Measurements from ENCODE around the gene OR6B2.

GRCh38 chr2:240055177-240055917 lies 25.1 kb upstream of the OR6B2 start:
- TF ChIP-seq POLR2A (IDR thresholded peaks at IDR 0.05; ENCODE audit: low read length) (no peak), GATA1 (IDR thresholded peaks at IDR 0.05; ENCODE audit: low read depth, low read length) (no peak)
